Pancreas (tissue), 10 donors: ENCODE results near the gene ANAPC5. TPM values are rescaled to one million over a fixed set of nuclear protein-coding genes. Genes with fewer than 3 reads are reported as not detected.
"Not testable (repeated sequence)": the region's sequence is repeated elsewhere in the genome, so short reads cannot be mapped to it uniquely, and the experiment has no call there.

Experiments
- ATAC-seq, 4 donors: fragments of 200-7000 bp; cut with Tn5 transposase; one replicate each; pipeline versions ENCODE4 v1.8.0 to v1.9.1; 2020; ENCODE audit warnings: mild to moderate bottlenecking in 4 of 4, moderate library complexity in 4 of 4
- DNase-seq, 6 donors: peaks; one replicate each; pipeline ENCODE4 v3.0.0-alpha.2; 2020
- FAIRE-seq: peaks from 2 replicates; lab custom pipeline; 2012; peaks lifted over from hg19 to GRCh38; lab: Jason Lieb, UNC
- H3K27ac ChIP-seq, 4 donors: fragments of 200-600 bp; sonication (generic); 1 replicate in 3 of 4; 2 replicates in 1 of 4; pipeline versions ENCODE4 v1.5.0 to v1.8.0; 2020
- H3K27me3 ChIP-seq, 4 donors: fragments of 200-600 bp; one replicate each; pipeline ENCODE4 v1.8.0; 2021
- H3K36me3 ChIP-seq, 3 donors: fragments of 200-600 bp; sonication (generic) in 1 of 3; one replicate each; pipeline versions ENCODE4 v1.5.0 to v1.8.0; 2020 to 2021
- H3K4me1 ChIP-seq, 3 donors: fragments of 200-600 bp; one replicate each; pipeline ENCODE4 v1.8.0; 2021
- H3K4me3 ChIP-seq, 4 donors: fragments of 200-600 bp; sonication (generic) in 2 of 4; one replicate each; pipeline versions ENCODE4 v1.5.0 to v1.8.0; 2020 to 2021
- H3K9me3 ChIP-seq, 4 donors: fragments of 200-600 bp; one replicate each; pipeline ENCODE4 v1.8.0; 2021
- CTCF ChIP-seq, 4 donors: fragments of 200-600 bp; sonication (generic) in 3 of 4; IDR thresholded peaks; one replicate each; pipeline versions ENCODE4 v1.5.0 to v1.8.0; 2021; ENCODE audit warnings: antibody characterized with exemption in 4 of 4
- WGBS, 2 donors: extraction: QIAGEN DNeasy Blood & Tissue Kit; methylation state at CpG; one replicate each; pipeline ENCODE4 v1.1.7; 2013; 5-methylcytosine and 5-hydroxymethylcytosine counted together
- intact Hi-C, 3 donors: fragments of 100-400 bp; cut with DNase I; formaldehyde crosslinking; loops; one replicate each; pipeline versions ENCODE4 v1.11.1 to v1.14.2; 2022
- polyA plus RNA-seq, 2 donors: library from polyadenylated mRNA; stranded (reverse); fragments of 200-250 nt; gene quantifications; one replicate each; pipeline ENCODE4 v1.2.3, GENCODE V29; 2013
- total RNA-seq, 6 donors: library from RNA; stranded (reverse); fragmentation: NEBNext Ultra II Directional in 4 of 6; extraction: Animal tissue kit (Norgen Biotek cat#: 25700) in 4 of 6; gene quantifications; one replicate each; pipeline versions ENCODE4 v1.2.1 to v1.2.4, GENCODE V29; 2021 to 2023
- donor health status: healthy with polysubstance abuse.
- donor health status: DM: no; HTN: no; CAD: no; lungs with moderate emphysema.
- donor health status: DM: no; HTN: no; CAD: no.
- donor health status: control.
- donor health status: control.
- donor health status: Bipolar disorder and iron deficiency.
- donor health status: DM: yes; HTN: yes; CAD: no.
- donor health status: DM: no; HTN: no; CAD: no.
- donor health status: DM: no; HTN: no; CAD: no.
- donor health status: DM: yes; HTN: yes; CAD: no.

ANAPC5 gene
- total and polyA plus RNA-seq, 8 donors: 58.0 to 183 (median 75.4) TPM

- Histone ChIP-seq H3K4me3 (no peak overlapping the region), H3K27ac (no peak overlapping the region), H3K27me3 (no peaks in the 10 kb centered on the region), H3K9me3 (no peaks in the 10 kb centered on the region), H3K36me3 (no peaks in the 10 kb centered on the region), H3K4me1 (peaks cover 0 to 8% (median 0%) of the 10 kb centered on the region in 3 donors)
- 75 to 81% methylated on average over 4 of the region's 4 CpGs for WGBS, 2 donors
- TF ChIP-seq CTCF (IDR thresholded peaks at IDR 0.05): no peak
- FAIRE-seq: no peak
- DNase-seq: no peak
- intact Hi-C loops: no loop called here
- no peak for ATAC-seq
These were observed 50.3 kb downstream of the ANAPC5 start for GRCh38 chr12:121301876-121302275.

- Histone ChIP-seq H3K27me3 (no peaks in the 10 kb centered on the region), H3K9me3 (no peaks in the 10 kb centered on the region), H3K4me3 (no peak overlapping the region), H3K36me3 (no peaks in the 10 kb centered on the region), H3K4me1 (peaks cover 0 to 12% (median 0%) of the 10 kb centered on the region in 3 donors), H3K27ac (no peak overlapping the region)
- DNase-seq: no peak
- FAIRE-seq: no peak
- TF ChIP-seq CTCF (IDR thresholded peaks at IDR 0.05): no peak
- ATAC-seq: no peak
- intact Hi-C loops: no loop called here
- 58 to 59% methylated on average over 4 of the region's 4 CpGs for WGBS, 2 donors
These were observed 52.0 kb downstream of the ANAPC5 start for GRCh38 chr12:121300083-121300819.

GRCh38 chr12:121299662-121300061, 52.5 kb downstream of the ANAPC5 start:
- FAIRE-seq (no peak), ATAC-seq (no peak), DNase-seq (no peak)
- H3K36me3 ChIP-seq: no peaks in the 10 kb centered on the region
- no peak overlapping the region for H3K4me3 ChIP-seq
- intact Hi-C loops: no loop called here
- H3K27ac ChIP-seq: no peak overlapping the region
- peaks cover 0 to 16% (median 0%) of the 10 kb centered on the region in 3 donors for H3K4me1 ChIP-seq
- H3K9me3 ChIP-seq: no peaks in the 10 kb centered on the region
- no peaks in the 10 kb centered on the region for H3K27me3 ChIP-seq
- no peak for TF ChIP-seq CTCF (IDR thresholded peaks at IDR 0.05)
- 85 to 89% methylated on average over 4 of the region's 4 CpGs for WGBS, 2 donors

GRCh38 chr12:121298411-121298810, 53.8 kb downstream of the ANAPC5 start:
- H3K36me3 ChIP-seq, FAIRE-seq, DNase-seq, H3K27me3 ChIP-seq, H3K4me3 ChIP-seq, H3K9me3 ChIP-seq, intact Hi-C loops, ATAC-seq, H3K27ac ChIP-seq: not testable (repeated sequence)
- peaks cover 0 to 16% (median 0%) of the 10 kb centered on the region in 3 donors for H3K4me1 ChIP-seq
- WGBS, 2 donors: 96% methylated on average over 13 of the region's 13 CpGs

GRCh38 chr12:121297435-121297991, 54.7 kb downstream of the ANAPC5 start:
- Histone ChIP-seq H3K4me3 (peak overlapping the region; percentile 70 to 99 (median 91)), H3K4me1 (peaks cover 0 to 16% (median 0%) of the 10 kb centered on the region in 3 donors)
- WGBS, 2 donors: 7% methylated on average over 21 of the region's 21 CpGs

More at GRCh38 chr12:121297435-121297991, 54.7 kb downstream of the ANAPC5 start:
- intact Hi-C loops: no loop called here
- TF ChIP-seq CTCF (IDR thresholded peaks at IDR 0.05): no peak
- H3K27ac ChIP-seq: peak overlapping the region; percentile 70 to 88 (median 78)
- ATAC-seq (peak; percentile 5 to 26 (median 16)), DNase-seq (no peak), FAIRE-seq (no peak)
- H3K9me3 ChIP-seq: no peaks in the 10 kb centered on the region
- no peaks in the 10 kb centered on the region for H3K36me3 ChIP-seq
- no peaks in the 10 kb centered on the region for H3K27me3 ChIP-seq
